GM18502 (cell line): ENCODE results near the gene DPH1.

ENCODE experiments used
- ATAC-seq: cut with Tn5 transposase; IDR thresholded peaks from one replicate; pipeline ENCODE4 v1.9.1; 2021; ENCODE audit warnings: mild to moderate bottlenecking; ENCODE audit not compliant: unreplicated experiment, poor library complexity

Gene DPH1

GRCh38 chr17:2059547-2060384 lies 29.8 kb downstream of the DPH1 start:
- ATAC-seq = no peak

GRCh38 chr17:2060385-2060658 lies 30.4 kb downstream of the DPH1 start:
- no peak for ATAC-seq

DNA sequence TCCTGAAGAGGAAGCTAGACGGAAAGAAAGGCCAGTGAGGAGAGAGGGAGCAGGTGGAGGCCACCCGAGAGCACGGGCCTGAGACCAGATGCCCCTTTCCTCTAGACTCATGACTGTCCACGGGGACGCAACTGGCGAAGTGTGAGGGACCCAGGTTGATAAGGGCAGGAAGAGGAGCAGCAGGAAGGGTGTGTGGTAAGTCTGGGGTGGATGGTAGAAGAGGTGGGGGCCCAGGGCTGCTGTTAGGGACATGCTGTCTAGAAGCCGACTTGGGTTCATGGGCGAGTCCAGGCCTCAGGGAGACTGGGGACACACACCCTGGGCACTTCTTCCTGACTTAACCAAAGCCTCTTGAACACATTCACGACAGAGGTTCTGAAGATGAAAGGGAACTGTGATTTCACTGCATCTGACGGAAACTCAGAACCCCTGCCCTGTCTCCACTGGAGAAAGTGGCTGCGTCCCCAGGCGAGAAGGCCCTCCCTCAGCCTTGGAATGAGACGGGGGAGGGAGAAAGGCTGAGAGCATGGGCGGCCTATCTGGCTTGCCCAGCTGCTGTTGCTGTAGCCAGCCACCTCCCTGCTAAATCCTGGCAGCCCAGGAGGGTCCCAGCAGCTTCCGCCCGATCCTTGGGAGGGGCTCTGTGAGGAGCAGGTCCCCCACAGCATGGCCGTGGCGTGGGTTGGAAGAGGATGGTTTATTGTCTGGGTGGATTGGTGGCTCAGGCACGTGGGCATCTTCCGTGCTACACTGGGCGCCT lies 30.9 kb downstream of the DPH1 start:
- no peak for ATAC-seq

DNA sequence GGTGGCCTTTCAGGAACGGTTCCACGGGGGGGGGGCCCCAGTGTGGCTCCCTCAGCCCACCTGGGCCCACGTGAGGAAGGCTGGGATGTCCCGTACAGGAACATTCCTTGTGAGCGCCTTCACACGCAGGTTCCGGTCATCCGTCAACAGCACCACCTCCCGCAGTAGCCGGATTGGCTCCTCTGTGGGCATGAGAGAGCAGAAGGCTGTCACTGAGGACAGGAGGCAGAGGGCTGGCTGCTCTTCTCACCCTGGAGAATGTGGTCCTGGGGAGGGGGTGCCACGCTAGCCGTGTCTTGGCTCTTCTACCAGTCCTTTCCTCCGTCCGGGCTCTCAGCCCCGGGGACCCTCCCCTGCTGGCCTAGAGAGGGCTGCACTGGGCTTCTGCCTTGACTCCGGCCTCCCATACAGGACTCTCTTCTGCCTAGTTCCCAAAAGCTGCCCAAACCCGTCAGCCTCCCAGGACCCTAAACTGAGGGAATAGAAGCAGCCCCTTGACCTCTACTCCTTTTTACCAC lies 31.5 kb downstream of the DPH1 start:
- ATAC-seq = no peak

GRCh38 chr17:2062571-2063183 lies 32.7 kb downstream of the DPH1 start:
- ATAC-seq = no peak

DNA sequence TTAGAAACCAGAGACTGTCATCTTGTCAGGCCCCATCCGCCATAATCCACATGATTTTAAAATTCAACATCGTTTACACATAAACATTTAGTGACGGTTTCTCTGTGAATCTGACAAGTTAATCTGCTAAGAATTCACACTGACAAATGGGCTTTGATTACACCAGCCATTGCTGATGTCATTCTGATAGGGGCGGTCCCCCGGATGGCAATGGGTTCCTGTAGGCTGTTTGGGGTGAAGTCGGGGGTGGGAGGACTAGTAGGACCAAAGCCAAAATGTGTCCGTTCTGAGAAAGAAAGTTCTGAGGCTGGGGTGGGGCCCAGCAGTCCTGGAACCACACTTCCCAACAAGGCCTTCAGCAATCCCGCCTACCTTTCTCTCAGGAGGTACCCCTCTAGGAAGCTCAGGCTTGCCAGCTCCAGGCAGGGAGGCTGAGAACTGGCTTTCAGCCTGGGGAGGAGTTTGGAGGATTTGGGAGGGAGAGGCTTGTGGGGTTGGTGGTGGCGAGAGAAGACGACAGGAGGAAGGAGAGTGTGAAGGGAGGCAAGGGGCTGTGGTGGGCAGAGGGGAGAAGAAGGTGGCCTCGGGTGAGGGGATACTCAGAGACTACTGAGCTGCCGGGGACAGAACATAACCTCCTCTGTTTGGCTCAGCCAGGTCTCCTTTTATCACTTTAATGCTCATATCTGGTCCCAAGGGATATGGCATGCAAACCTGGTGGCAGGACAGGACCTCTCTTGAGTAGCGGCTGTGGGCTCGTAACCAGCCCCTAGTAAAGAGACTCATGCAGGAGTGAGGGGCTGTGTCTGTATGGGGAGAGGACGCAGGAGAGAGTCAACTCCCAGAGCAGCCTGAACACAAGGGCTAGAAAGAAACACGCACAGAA lies 33.6 kb downstream of the DPH1 start:
- ATAC-seq = no peak

GRCh38 chr17:2064147-2064489 lies 34.2 kb downstream of the DPH1 start:
- ATAC-seq = no peak

DNA sequence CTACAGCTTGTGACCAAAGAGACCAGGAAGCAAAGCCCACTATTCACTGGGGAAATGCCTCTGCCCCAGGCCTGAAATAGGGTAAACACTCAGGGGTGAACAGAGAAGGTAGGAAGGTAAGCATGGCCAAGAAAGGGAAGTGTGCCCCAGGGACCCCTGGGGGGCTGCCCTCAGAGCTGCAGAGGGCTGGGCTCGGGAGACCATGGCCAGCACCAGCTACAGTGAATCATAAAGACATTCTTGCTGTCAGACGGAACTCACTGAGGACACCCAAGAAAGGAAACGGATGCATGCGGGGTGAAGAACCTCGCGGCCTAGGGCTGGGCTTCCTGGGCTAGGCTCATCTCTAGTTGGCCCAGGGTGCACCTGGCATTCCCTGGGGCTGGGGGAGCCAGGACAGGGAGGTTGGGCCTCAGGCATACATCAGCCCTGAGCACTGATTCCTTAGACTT lies 34.6 kb downstream of the DPH1 start:
- ATAC-seq = no peak

DNA sequence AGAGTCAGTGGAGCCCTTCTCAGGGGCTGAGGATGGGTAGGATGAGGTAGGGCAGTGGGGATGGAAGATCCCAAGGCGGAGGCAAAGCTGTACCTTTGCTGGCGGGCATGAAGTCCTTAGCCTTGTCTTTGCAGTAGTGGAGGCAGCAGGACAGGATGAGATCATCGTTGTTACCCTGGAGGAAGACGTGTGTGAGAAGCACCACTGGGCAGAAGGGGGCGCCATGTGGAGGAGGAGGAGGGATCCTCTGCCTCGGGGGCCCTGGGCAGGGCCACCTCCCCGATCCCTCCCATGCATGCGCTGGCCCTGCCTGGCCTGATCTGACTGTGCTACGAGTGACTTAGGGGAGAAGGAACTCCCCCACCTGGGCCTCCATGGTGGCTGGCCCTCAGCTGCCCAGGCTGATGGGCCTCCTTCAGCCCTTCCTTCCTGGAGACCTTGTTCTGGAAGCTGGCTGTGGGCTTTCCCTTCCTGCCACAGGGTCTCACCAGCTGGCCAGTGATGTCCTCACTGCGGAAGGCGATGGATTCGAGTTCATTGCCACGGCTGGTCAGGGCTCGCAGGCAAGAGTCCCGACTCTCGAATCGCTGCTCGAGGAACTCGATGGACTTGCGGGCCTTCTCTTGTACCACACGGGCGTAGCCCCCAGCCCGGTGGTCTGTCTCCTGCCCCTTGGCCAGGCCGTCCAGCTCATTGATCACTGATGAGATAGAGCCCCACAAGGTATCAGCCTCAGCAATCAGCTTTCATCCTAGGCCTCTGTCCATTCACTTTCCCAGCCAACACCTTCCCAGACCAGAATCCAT lies 35.2 kb downstream of the DPH1 start:
- no peak for ATAC-seq

DNA sequence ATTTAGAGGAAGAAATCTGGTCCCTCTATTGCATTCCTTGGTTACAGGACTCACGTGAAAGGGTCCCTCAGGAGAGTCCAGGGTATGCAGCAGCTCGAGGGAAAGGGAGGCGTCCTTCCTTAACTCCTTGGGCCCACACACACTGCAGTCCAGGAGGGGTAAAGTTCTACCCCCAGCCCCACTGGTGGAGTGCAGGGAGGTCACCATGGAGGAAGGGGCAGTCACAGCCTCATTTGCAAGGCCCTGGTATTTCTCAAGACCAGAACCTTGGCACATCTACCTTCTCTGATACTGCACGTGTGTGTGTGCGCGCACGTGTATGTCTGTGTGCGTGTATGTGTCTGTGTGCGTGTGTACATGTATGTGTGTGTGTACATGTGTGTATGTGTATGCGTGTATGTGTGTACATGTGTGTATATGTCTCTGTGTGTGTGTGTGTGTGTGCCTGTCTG lies 36.0 kb downstream of the DPH1 start:
- ATAC-seq = no peak

- no peak for ATAC-seq
Observed at GRCh38 chr17:2067048-2067561, 37.2 kb downstream of the DPH1 start.

GRCh38 chr17:2067608-2068024 lies 37.7 kb downstream of the DPH1 start:
- no peak for ATAC-seq

GRCh38 chr17:2068031-2068518 lies 38.1 kb downstream of the DPH1 start:
- ATAC-seq = no peak

DNA sequence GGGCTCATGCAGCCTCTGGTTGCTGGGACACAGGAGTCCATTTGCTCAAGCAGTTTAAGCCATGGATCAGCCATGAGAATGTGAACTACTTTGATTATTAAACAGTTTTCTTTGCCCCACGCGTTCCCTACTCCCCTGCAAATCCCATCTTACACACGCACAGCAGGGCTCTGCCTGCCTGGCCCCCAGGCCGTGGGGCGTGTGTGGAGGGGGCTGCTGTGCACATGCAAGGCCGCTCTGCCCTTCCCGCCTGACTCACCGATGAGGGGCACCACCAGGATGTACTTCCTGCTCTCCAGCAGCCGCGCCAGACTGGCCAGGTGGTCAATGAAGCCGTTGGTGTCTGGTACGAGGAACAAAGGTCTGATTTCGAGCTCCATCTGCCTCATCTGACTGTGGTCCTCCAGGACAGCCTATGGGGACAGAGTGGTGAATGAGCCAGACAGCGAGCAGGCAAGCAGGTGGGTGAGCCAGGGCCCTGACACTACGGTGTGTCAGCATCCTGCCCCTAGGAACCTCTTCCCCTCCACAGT lies 38.6 kb downstream of the DPH1 start:
- no peak for ATAC-seq

- peak; percentile 76 for ATAC-seq
Observed at GRCh38 chr17:2070241-2071023, 40.5 kb downstream of the DPH1 start.

DNA sequence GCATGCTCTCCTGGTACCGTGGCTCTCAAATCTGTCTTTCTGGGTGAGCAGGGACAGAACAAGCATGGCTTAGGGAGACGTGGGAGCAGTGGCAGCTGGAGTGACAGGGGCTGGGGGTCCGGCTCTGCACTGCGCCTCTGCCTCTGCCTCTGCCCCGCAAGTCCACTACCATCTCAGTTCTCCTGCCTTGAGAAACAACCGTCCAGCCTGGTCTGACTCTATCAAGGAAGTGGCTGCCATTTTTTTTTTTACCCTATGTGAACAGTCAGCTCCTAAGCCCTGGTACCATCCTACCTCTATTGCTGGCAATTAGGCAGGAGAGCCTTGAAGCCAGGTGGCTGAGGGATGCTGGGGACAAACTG lies 41.1 kb downstream of the DPH1 start:
- no peak for ATAC-seq

DNA sequence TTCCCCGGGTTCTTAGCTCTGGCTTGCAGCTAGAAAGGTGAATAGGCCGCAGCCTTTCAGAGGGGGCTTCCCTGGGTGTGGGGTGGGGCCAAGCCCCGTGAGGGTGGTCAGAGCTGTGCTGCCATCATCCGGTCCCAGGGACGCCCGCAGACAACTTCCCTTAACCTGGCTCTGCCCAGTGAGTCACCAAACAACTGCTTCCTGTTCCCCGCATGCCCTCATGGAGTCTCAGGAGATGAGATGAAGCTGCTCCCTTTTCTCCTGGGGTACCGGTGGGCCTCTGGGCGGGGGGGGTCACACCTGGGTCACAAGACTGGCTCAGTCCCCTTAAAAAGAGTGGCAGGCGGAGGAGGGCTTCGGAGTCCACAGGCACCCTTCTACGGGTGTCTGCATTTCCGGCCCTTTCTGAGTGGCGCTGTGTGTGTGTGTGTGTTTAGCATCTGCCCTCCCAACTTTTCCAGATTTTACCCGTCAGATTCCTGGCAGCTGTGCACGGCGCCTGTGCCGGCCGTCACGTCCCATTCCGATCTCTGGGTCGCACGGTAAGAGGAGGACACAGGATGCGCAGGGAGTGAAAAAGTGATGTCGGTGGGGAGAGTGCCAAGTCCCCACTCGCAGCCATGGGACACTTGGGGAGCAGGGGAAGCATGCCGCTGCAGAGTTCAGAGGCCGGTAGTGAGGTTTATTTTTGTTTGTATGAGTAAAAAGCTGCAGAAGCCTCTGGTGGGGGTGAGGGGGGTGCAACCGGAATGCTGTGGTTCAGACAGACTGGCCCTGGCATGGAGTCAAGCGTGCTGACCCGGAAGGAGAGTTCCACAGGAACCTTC lies 41.7 kb downstream of the DPH1 start:
- no peak for ATAC-seq
